HG03103 (cell line): ENCODE results near the gene COQ2.
"Not testable (repeated sequence)": the region's sequence is repeated elsewhere in the genome, so short reads cannot be mapped to it uniquely, and the experiment has no call there.

Experiments
- ATAC-seq: cut with Tn5 transposase; IDR thresholded peaks from one replicate; pipeline ENCODE4 v1.9.1; 2021; ENCODE audit warnings: low read depth; ENCODE audit not compliant: unreplicated experiment

The COQ2 gene

DNA sequence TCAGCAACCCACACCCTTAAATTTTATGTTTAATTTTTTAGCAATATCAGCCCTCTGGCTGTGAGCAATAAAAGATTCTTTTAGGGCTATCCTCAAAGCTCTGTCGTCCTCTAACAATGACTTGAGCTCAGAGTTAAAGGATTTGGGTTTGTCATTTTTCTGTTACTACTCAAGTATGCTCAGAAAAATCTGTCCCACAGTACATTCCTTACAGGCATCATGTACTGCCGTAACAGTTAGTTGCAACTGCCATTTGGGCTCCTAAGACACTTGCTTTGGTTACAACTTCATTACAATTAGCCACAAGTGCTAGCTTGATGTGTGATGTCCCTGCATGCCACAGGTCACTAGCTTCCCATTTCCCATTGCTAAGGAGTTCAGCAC lies 33.2 kb downstream of the COQ2 start:
- no peak for ATAC-seq

DNA sequence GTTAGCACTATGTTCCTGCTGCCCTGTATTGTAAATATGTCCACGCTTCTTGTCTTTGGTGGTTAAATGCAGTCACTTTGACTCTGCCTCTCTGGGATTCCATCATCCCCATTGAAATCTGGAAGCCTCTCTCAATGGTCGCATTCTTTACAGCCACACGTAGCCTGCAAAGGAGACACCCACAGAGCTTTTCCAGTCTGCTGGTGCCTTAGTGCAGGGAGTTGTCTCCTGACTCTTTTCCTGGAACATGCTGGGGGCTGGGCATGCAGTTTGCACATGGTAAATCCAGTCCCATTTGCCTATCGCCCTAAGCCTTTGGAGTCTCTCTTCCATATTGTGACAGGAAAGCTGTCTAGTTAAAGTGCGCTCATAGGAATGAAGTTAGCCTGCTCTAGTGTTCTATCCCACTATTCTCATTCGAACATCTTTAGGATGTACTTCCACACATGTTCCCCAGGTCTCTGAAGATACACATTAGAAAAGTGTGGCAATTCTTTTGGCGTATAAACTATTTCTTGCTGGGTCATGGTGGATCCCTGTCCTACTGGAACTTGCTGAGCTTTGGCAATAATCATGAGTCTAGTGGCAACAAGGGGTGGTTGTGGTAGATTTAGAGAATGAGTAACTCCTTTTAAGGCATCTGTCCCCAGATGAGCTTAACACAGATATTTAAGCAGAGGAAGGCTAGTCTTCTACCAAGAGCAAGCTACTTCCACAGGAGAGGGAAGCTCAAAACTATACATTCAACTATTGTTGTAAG lies 33.7 kb downstream of the COQ2 start:
- ATAC-seq: no peak

DNA sequence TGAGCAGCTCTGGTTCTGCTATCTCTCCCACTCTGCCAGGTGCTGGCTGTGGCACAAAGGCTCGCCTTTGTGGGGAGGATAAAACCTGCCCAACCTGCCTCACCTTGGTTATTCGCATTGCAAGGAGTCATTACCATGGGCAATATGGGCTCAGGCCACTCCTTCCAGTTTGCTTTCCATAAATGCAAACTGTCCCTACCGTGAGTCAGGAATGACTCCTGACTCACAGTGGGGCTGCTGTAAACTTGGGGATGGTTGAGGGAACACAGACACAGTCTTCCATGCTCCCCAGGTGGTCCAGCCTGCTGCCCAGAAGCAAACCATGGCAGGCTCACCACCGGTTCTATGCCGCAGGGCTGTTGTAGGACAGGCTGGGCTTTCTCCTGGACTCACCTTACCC lies 36.1 kb downstream of the COQ2 start:
- no peak for ATAC-seq

DNA sequence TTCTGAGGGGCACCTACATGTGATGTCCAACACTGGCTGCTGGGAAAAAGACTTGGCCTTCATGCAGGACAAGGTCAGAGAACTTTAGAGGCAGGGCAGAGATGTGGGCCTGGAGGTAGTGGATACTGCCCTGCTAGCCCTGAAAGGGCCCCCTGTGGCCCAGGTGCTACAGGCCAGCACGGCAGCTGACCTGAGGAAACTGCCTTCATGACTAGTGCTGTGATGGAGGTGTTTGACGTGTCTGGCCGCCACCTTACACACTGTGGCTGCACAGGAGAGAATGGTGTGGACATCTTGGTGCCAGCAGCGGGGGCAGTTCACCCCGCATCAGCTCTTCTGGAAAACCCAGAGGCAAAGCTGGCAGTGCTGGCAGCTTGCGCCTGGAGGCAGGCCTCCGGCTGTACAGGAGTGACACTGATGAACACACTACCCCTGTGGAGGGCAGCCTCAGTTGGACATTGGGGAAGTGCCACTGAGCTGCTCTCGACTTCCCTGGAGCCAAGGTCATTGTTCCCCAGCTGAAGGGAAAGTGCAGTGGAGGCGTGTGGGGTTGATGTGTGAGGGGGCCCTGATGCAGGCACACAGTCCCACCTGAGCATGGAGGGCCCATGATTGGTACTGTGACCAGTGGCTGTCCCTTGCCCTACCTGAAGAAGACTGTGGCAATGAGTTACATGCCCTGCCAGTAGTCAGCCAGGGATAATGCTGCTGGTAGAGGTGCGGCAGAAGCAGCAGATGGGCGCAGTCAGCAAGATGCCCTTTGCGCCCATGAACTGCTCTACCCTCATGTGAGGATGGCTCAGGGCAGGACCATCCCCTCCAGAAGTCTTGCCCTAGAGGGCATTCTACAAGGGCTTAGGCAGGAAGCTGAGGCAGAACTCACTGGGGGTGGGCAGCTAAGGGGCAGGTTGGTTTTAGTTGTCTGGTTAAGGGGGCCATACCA lies 36.9 kb downstream of the COQ2 start:
- ATAC-seq: no peak

DNA sequence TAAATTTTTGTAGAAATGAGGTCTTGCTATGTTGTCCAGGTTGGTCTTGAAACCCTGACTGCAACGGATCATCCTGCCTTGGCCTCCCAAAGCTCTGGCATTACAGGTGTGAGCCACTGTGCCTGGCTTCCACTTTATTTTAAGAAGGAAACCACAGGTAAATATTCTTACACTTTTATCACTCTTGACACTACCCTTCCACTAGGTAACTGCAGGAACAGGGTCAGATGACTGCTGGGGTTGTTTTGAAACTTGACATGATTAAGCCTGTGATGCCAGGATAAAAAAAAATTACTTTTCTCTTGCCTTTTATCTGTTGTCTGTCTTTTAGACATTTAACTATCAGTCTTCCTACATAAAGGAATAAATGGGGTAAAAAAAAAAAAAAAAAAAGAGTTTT lies 43.5 kb downstream of the COQ2 start:
- ATAC-seq: no peak

DNA sequence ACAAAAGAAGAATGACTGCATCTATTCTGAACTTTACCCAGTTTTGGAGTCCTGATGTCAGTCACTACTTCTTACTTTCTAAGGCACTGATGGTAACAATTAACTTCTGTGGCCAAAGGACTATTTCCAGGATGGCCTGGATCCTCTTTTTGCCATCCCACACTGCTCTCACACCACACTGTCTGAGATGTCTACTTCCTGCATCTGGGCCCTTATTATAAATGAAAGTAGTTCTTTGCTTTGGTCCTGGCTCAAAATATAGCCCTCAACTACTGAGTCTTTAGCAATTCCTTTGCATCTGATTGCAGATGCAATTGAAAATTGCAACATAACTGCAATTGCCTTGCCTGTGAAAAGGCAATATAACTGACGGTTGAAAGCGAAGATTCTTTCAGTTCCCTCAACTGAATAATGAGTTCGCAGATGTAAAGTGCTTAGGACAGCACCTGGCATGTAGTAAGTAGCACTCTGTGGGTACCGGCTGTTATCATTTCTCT lies 44.2 kb downstream of the COQ2 start:
- ATAC-seq: peak; percentile 84

DNA sequence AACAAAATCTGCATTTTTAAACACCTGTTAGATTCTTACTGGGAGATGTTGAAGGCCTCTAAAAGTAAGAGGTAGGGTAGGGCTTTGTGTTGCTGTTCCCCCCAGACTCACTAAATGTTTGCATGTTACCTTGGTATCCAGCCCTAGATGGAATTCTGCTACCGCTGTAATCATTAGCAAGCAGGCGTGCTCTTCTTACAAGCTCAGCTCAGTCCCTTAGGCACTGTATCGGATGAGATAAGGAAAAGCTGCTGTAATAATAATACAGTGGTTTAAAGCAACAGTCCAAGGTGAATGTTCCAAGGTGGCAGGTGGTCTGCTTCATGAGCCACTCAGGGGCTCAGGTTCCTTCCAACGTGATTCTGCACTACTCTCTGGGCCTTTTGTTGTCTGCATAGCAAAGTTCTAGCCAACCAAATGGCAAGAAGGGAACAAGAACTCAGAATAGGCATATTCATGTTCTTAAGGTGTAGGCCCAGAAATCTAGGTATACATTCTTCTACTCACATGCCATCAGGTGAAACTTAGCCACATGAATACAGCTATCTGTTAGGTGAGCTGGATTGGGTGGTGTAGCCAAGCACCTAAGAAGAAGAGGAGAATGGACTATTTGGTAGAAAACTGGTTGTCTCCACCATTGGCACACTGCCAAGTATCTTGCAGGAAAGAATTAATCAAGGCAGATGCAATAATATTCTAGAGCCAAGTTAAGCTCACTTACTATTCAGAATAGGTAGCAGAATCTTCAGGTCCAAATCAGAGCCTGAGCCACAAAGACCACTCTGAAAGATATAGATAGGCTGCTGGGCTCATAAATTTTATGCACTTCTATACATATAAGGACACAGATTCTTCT lies 46.0 kb downstream of the COQ2 start:
- ATAC-seq: no peak

DNA sequence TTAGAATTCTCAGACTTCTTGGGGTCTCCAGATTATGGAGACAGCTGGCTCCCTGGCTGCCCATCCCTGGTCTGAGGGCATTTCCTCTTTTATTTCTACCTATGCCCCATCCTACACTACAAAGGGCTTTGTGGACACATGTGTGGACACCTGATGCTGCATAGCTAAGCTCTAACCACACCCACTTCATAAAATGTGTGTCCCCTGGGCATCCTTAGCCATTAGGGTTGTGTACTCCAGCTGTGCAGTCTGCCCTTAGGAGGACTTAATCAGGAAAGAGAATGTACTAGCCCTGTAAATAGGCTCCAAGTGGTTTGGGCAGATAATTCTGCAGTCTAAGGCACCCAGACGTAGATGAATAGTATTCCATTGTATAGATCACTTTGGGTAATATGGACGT lies 47.0 kb downstream of the COQ2 start:
- ATAC-seq: no peak

DNA sequence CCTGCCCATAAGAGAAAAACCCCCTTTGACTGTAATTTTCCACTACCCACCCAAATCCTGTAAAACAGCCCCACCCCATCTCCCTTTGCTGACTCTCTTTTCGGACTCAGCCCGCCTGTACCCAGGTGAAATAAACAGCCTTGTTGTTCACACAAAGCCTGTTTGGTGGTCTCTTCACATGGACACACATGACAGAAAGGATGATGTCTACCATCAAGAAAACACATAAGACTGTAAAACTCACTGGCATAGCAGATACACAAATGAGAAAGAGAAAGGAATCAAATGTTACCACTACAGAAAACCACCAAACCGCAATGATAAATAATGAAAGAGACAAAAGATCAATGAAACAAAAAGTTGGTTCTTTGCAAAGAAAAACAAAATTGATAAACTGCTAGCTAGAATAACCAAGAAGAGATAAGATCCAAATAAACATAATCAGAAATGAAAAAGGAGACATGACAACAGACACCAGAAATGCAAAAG lies 48.9 kb downstream of the COQ2 start:
- not testable (repeated sequence) for ATAC-seq

DNA sequence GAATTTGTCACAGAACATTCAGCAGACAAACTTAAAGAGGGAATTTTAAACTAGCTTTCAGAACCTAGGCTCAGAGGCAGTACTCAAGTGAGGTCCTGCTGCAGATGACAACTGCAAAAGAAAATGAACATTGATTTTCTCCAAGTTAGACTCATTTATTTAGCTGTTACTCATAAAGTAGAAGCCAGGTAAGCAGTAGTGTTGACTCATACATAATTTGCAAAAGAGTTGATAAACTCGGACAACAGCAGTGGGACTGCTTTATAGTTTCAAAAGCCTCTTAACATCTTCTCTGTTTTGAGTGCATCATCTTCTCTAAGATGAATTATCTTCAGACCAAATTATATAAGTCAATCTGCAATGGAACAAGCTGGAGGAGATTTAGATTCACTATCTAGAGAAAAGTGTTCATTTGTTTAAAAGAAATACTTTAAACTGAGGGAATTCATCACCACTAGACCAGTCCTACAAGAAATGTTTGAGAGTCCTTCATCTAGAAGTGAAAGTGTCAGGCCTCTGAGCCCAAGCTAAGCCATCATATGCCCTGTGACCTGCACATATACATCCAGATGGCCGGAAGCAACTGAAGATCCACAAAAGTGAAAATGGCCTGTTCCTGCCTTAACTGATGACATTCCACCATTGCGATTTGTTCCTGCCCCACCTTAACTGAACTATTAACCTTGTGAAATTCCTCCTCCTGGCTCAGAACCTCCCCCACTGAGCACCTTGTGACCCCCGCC lies 49.5 kb downstream of the COQ2 start:
- no peak for ATAC-seq

DNA sequence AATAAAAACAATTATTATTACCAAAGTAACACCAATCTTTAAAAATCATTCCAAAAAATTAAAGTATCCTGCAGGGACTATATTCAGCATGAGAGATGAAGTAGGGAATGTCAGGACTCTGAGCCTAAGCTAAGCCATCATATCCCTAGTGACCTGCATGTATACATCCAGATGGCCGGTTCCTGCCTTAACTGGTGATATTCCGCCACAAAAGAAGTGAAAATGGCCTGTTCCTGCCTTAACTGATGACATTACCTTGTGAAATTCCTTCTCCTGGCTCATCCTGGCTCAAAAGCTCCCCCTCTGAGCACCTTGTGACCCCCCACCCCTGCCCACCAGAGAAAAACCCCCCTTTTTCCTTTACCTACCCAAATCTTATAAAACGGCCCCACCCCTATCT lies 50.2 kb downstream of the COQ2 start:
- not testable (repeated sequence) for ATAC-seq

DNA sequence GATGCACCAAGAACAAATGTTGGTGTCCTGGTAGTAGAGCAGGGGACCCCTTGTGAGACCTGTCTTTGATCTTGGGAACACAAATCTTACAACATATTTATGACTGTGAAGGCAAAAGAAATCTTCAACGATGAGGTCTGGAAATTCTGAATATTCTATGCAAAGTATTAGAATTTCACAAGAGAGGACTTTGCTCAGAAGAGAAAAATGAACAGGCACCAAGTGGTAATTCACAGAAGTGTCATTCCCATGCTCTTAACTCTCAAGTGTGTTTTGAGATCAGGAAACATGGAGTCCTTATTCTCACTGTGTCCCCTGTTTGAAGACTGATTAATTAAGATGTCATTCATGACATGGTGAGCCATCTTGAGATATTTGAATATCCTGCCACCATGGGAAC lies 52.5 kb downstream of the COQ2 start:
- ATAC-seq: no peak

DNA sequence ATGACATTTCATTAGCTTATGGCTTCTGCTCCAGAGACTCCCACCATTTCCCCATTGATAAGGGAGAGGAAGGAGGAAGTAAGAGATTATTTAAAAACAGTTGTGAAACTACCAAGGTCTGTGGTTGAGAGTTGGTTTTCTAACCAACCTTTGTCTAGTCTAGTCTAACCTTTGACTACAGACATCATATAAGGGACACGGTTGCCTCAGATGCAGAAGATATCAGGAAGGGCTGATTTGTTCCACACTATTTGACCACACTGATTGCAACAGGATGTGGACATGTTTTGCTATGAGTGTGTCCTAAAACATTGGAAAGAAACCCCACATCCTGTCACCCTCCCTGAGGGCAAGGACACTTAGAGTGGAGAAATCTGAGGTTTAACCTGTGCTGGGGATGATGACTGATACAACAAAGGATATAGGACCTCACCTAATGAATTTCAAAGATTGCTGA lies 53.0 kb downstream of the COQ2 start:
- ATAC-seq: peak; percentile 68

DNA sequence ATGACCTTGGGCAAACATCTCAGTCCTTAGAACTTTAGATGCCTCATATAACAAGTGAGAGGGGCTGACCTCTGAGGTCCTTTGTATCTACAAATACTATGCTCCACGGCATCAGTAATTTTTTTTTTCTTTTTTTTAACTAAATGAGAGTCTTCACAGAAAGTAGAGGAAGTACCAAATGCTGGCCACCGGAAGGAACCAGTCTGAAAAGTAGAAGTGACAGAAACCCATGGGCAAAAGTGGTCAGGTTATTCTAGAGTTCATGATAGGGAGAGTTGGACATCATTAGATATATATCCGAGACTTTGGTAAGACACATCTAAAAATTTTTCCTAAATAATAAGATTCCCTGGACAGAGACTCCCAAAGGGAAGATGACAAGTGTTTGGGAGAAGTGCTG lies 53.7 kb downstream of the COQ2 start:
- ATAC-seq: no peak

DNA sequence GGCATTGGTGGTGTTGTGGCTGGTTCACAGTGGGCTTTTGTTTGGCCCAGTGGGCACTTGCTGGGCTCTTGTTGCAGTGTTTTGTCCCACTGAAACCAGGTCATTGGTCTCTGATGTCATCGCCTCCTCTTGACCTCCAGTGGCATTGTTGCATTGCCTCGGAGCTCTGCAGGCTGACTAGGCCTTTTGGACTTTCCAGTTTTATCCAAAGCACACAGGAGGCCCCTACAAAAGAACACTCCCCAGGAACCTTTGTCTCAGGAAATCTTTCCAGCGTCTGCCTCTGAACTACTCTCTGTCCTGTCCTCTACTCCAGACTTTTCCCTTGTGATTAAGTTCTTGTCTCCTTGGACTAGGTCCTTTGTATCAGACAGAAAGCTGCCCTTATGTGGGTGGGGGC lies 54.8 kb downstream of the COQ2 start:
- ATAC-seq: no peak

DNA sequence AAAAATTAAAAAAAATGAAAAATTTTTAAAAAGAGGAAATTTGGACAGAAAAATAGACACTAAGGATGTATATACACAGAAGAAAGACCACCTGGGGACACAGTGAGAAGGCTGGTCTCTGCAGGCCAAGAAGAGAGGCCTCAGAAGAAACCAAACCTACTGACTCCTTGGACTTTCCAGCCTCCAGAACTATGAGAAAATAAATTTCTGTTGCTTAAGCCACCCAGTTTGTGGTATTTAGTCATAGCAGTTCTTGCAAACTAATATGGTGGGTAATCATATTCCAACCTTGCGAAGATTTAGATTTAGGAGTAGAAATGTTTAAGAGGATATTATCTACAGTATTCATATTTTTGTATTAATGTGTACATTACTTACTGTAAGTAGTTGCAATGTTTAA lies 56.4 kb downstream of the COQ2 start:
- ATAC-seq: no peak

DNA sequence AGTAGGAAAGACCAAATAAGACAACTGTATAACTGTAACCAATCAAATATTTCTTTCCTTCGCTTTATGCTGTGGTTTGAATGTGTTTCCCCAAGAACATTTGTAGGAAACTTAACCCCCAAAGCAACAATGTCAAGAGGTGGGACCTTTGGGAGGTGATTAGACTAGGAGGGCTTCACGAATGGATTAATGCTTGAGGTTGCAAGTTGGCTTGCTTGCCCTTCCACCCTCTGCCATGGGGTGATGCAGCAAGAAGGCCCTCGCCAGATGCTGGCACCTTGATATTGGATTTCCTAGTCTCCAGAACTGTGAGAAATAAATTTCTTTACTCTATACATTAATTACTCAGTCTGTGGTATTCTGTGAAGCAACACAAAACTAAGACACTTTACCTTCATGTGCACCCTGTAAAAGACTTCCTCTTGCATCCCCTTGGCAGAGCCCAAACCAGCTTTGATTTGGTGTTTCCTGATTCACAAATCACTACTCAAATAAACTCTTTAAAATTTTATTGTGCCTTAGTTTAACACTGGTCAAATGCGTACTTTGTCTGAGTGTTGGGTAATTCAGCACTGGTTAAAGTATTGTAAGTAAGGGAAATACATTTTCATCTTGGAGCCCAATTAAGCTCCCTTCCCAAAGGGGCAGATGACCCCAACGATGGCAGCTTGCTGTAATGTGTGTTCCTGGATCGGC lies 59.9 kb downstream of the COQ2 start:
- no peak for ATAC-seq

DNA sequence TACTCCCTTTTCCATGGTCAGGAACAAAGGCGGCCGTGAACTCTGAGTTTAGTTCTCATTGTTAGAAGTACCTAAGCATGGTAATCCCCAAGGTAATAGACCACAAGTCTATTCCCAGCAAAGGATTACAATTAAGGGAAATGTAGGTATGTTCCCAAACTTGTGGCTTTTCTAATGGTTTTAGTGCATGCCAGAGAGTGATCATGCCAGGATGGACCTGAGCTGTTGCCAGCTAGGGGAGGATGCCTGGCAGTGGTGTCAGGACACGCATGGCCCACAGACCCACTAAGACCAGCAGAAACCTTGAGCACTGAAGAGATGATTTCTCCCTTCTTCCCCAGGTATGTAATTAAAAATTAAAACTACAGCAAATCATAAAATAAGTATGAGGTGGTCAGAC lies 60.8 kb downstream of the COQ2 start:
- ATAC-seq: no peak

DNA sequence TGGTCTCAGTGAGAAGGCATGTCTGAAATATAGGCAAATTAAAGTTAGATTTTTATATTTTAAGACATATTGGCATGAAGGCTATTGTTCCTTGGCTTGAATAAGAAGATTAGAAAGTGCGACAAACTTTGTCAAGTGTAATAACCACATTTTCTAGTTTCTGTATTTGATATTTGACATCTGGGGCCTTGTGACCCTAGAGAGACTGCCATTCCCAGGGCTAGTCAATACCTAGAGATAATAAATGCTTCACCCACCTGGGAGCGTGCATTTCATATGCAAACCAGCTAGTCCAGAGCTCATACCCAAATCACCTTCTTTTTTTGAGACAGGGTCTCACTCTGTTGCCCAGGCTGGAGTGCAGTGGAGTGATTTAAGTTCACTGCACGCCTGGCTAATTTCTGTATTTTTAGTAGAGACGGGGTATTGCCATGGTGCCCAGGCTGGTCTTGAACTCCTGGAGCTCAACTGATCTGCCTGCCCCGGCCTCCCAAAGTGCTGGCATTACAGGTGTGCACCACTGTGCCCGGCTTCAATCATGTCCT lies 62.6 kb downstream of the COQ2 start:
- ATAC-seq: peak; percentile 33
